Measurements from ENCODE around the gene ADGB.

GRCh38 chr6:146581968-146582367 lies 16.8 kb upstream of the ADGB start:
- no peak for TF ChIP-seq CTCF (IDR thresholded peaks at IDR 0.05)
- no peak for TF ChIP-seq POLR2A (IDR thresholded peaks at IDR 0.05)

Data from thyroid gland (tissue), 4 donors.